SKM-1 treated with dmso at 0.1 percent for 144 hours (cell line): ENCODE measurements around the gene NAIF1.
"Not testable (repeated sequence)": the region's sequence is repeated elsewhere in the genome, so short reads cannot be mapped to it uniquely, and the experiment has no call there.

Experiments used
- DNase-seq: peaks from one replicate; lab custom pipeline; 2025; ENCODE audit not compliant: unreplicated experiment; lab: John Stamatoyannopoulos, UW

Gene NAIF1

GRCh38 chr9:128062846-128063831 lies 4.0 kb downstream of the NAIF1 start:
- no peak for DNase-seq

- no peak for DNase-seq
Observed at GRCh38 chr9:128062279-128062678, 4.8 kb downstream of the NAIF1 start.

GRCh38 chr9:128061275-128061960 lies 5.7 kb downstream of the NAIF1 start:
- no peak for DNase-seq

- DNase-seq, result no peak
Observed at GRCh38 chr9:128059365-128059983, 7.6 kb downstream of the NAIF1 start.

GRCh38 chr9:128057724-128058409 lies 9.3 kb downstream of the NAIF1 start:
- DNase-seq, result no peak

GRCh38 chr9:128056887-128057723 lies 10.0 kb downstream of the NAIF1 start:
- DNase-seq, result no peak

- DNase-seq, result no peak
Observed at GRCh38 chr9:128056086-128056485, 11.0 kb downstream of the NAIF1 start.

GRCh38 chr9:128055344-128056040 lies 11.6 kb downstream of the NAIF1 start:
- DNase-seq, result no peak

- no peak for DNase-seq
Observed at GRCh38 chr9:128054087-128054486, 13.0 kb downstream of the NAIF1 start.

- DNase-seq, result peak; percentile 96
Observed at GRCh38 chr9:128053560-128053959, 13.6 kb downstream of the NAIF1 start.

GRCh38 chr9:128051932-128052709 lies 15.0 kb downstream of the NAIF1 start:
- DNase-seq, result no peak

GRCh38 chr9:128049843-128050242 lies 17.3 kb downstream of the NAIF1 start:
- DNase-seq, result no peak

- DNase-seq, result no peak
Observed at GRCh38 chr9:128048663-128049062, 18.5 kb downstream of the NAIF1 start.

- no peak for DNase-seq
Observed at GRCh38 chr9:128047231-128047630, 19.9 kb downstream of the NAIF1 start.

- no peak for DNase-seq
Observed at GRCh38 chr9:128045831-128046230, 21.3 kb downstream of the NAIF1 start.

GRCh38 chr9:128045409-128045808 lies 21.7 kb downstream of the NAIF1 start:
- DNase-seq, result not testable (repeated sequence)

- DNase-seq, result no peak
Observed at GRCh38 chr9:128043467-128043868, 23.7 kb downstream of the NAIF1 start.

GRCh38 chr9:128042043-128042442 lies 25.1 kb downstream of the NAIF1 start:
- DNase-seq, result no peak

- not testable (repeated sequence) for DNase-seq
Observed at GRCh38 chr9:128040783-128041182, 26.3 kb downstream of the NAIF1 start.
